ENCODE measurements around the gene MYT1.
"Not testable (repeated sequence)": the region's sequence is repeated elsewhere in the genome, so short reads cannot be mapped to it uniquely, and the experiment has no call there.

MYT1 gene

DNA sequence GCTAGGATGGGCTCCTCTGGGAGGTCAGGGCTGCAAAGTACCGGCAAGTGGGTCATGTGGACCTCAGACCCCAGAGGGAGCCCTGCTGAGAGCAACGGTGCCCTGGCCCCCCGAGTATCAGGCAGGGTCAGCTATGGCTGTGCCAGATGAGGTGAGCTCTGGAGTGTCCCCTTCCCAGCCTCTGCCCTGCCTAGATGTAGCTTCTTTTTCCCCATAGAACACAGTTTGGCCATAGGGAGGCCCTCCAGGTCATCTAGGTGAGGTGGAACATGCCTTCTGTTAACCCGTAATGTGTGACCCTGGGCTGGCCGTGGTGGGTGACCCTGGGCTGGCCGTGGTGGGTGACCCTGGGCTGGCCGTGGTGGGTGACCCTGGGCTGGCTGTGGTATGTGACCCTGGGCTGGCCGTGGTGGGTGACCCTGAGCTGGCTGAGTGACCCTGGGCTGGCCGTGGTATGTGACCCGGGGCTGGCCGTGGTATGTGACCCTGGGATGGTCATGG lies 70.1 kb downstream of the MYT1 start:
- DNase-seq (ENCODE audit: low spot score) = no peak

DNA sequence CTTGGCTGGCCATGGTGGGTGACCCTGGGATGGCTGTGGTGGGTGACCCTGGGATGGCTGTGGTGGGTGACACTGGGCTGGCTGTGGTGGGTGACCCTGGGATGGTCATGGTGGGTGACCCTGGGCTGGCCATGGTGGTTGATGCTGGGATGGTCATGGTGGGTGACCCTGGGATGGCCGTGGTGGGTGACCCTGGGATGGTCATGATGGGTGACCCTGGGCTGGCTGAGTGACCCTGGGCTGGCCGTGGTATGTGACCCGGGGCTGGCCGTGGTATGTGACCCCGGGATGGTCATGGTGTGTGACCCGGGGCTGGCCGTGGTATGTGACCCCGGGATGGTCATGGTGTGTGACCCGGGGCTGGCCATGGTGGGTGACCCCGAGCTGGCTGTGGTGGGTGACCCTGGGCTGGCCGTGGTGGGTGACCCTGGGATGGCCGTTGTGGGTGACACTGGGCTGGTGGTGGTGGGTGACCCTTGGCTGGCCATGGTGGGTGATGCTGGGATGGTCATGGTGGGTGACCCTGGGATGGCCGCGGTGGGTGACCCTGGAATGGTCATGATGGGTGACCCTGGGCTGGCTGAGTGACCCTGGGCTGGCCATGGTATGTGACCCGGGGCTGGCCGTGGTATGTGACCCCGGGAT lies 70.8 kb downstream of the MYT1 start:
- DNase-seq (ENCODE audit: low spot score) = not testable (repeated sequence)

DNA sequence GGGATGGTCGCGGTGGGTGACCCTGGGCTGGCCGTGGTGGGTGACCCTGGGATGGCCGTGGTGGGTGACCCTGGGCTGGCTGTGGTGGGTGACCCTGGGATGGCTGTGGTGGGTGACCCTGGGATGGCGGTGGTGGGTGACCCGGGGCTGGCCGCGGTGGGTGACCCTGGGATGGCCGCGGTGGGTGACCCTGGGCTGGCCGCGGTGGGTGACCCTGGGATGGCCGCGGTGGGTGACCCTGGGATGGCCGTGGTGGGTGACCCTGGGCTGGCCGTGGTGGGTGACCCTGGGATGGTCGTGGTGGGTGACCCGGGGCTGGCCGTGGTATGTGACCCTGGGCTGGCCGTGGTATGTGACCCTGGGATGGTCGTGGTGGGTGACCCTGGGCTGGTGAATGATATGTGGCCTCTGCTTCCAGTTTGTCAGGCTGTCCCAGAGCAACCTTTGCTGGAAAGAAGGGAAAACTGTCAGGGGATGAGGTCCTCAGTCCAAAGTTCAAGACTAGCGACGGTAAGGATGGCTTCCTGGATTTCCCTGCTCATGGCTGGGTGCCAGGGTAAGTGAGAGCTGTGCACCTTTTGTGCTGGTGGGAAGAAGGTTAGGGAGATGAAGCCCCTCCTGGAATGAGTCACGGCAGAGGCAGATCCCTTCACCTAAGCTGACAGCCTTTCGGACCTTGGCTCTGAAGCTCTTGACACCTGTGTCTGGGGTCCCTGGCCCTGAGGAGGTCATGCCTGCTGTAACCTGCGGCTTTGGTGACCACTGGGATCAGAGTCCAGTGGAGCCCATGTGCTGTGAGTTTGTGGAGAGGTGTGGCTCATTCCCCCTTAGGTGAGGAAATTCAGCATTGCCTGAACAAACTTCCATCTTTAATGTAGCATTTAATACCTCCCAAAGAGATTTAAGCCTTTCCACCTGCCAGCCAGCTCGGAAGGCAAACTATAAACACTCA lies 72.2 kb downstream of the MYT1 start:
- DNase-seq (ENCODE audit: low spot score) = no peak

DNA sequence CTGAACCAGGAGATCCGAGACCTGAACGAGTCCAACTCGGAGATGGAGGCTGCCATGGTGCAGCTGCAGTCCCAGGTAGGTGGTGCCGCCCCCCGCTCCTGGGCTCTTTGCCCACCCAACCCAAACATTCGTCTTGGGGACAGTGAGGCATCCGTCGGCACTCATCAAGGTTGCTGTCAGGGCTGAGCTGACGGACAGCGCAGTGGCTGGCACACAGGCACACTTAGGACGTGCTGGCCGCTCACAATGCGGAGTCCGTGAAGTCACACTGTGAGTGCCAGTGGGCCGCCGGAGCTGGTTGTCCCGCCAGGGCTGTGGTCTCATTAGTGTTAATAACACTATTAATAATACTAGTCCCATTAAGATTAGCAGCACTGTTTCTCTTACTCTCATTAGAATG lies 73.1 kb downstream of the MYT1 start:
- no peak for DNase-seq (ENCODE audit: low spot score)

DNA sequence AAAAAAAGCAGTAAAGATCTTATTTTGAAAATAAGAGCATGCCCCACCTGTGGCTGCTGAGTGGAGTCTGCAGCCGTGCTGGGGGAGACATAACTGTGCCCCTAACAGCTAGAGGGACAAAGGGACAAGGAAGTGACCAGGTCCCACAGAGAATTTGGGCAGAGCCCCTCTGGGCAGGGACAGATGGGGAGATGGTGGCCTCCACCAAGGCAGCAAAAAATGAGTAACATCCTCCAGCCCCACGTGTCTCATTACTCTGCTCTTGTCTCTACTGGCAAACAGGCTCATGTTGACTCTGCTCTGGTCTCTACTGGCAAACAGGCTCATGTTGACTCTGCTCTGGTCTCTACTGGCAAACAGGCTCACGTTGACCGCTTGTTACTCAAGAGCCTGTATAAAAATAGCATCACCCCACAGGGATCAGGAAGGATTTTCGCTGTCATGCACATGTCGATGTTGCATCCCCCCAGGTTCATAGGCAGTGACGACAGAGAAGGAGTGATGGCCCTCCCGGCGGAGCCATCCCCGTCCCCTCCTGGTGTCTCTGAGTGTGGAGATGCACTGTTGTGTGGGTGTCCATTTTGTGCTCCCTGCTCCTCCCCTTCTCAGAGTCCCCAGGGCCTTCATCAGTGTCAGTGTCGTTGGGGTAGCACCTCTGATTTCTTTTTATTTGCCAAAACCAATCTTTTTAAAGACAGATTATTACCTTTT lies 74.0 kb downstream of the MYT1 start:
- DNase-seq (ENCODE audit: low spot score) = no peak

DNA sequence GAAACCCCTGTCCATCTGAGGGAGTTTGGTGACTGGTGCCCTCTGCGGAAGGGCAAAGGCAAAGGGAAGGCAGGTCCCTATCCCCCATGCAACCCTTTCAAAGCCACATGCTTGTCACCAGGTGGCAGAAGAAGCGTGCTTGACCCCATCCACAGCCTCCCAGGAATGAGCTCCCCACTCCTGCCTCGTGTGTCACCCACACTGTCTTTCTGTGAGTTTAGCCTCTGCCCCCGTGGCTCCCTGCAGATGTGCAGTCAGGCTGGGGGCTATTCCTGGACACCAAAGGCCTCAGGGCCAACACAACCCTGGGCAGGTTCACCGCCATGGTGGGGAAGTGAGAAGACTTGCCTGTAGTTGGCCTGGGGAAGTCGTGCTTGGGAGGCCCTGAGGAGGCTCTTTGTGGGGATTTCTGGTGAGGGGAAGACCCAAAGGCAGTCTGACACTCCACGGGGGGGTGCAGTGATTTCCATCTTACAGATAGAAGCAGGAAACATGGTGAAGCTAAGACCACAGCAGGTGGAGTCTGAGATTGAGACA lies 74.7 kb downstream of the MYT1 start:
- DNase-seq (ENCODE audit: low spot score) = no peak

DNA sequence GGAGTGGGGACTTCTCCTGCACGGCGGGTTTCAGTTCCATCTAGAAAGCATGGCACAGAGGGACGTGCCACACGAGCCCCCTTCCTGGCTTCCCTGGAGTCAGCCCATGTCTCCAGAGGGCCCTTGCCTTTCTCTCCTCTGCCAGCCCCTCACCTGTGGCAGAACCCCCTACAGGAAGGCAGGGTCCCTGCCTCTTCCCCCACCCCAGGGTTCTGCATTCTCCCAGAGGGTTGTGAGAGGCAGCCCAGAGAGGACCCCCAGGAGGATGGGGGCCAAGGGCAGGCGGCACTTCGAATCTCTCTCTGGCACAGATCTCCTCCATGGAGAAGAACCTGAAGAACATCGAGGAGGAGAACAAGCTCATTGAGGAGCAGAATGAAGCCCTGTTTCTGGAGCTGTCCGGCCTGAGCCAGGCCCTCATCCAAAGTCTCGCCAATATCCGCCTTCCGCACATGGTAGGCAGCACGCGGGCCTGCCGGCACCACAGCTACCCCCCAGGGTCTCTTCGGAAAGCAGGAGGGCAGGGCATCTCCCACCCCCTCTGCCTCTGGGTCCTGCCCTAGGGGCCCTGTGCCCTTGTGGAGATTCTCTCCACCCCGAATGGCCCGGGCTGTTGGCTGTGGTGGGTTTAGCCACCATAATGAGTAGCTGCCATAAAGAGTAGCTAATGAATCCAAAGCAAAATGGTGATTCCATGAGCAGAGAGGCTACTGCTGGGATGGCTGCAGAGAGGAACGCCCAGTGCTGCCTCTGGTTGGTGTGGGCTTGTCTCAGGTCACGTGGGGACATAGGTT lies 75.4 kb downstream of the MYT1 start:
- no peak for DNase-seq (ENCODE audit: low spot score)

DNA sequence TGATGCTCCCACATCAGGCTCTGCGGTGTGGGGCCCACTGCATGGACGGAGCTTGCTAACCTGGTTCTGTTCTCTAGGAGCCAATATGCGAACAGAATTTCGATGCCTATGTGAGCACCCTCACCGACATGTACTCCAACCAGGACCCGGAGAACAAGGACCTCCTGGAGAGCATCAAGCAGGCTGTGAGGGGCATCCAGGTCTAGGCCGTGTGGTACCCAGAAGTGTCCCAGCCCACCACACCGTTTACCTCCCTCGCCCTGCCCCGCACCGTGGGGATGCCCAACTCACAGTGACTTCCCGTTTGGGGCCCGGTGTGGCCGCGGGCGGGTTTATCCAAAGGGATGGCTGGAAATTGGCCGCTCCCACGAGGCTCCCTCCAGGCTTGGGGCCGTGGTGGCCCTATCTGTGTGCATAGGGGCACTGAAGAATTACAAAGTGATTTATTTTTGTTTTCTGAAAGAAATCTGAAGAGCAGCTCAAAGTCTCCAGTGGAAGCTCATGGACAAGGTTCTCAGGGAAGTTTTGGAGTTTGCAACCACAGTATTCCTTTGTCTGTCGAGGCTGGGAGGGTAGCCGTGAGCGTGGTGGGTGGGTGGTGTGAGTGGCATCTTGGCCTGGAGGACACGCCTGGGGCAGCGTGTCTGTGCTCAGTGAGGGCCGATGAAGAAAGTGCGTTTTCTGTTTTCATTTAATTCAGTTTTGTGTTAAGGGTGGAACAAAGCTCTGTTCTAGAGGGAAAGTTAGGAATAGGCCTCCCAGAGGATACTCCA lies 76.2 kb downstream of the MYT1 start:
- DNase-seq (ENCODE audit: low spot score) = no peak

DNA sequence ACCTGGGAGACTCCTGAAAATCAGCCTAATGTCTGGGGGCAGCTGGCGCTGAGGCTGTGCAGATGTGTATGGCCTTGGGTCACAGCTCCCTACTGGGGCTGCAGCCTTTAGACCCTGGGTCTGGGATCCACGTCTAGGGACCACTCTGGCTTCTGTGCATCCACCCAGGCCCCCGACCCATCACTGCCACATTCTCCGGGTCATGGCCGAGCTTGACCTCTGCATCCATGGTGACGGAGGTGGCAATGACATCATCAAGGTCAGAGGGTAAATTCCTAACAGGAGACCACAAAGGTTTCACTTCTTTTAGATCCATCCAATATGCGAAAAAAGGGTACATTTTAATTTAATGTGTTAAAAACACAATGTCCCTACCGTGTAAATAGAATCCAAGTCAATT lies 76.8 kb downstream of the MYT1 start:
- DNase-seq (ENCODE audit: low spot score) = no peak

DNA sequence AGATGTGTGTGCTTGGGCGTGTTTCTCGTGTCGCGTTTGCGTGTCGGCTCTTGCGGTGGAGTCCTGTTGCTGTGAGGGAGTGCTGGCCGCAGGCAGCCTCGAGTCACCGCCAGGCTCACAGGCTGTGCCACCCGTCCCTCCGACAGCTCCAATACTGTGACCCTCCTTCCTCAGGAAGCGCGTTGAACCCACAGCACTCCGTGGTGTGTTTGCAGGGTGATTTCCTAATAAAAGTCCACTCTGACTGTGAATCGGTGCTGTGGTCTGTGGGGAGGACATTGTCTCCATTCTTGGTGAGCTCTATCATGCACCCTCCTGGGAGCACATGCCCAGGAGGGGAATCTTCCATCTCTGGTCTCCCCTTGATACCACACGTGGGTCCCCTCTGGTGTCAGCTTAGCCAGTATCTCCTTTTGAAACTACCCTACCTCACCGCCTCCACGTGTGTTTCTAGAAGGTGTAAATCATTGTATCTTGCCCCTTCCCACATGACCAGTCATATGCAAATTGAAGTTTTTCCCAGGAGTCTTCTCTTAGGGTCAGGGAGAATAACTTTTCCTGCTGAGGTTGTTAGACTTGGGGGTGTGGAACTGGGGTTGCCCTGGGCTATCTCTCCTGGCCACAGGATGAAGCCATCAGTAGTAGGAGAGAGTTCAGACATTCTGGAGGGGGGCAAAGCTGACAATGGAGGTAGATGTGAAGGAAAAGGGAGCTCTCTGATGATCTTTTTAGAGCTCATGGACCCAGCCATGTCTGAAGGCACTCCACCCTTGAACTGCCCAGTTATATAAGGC lies 77.9 kb downstream of the MYT1 start:
- DNase-seq (ENCODE audit: low spot score) = no peak

DNA sequence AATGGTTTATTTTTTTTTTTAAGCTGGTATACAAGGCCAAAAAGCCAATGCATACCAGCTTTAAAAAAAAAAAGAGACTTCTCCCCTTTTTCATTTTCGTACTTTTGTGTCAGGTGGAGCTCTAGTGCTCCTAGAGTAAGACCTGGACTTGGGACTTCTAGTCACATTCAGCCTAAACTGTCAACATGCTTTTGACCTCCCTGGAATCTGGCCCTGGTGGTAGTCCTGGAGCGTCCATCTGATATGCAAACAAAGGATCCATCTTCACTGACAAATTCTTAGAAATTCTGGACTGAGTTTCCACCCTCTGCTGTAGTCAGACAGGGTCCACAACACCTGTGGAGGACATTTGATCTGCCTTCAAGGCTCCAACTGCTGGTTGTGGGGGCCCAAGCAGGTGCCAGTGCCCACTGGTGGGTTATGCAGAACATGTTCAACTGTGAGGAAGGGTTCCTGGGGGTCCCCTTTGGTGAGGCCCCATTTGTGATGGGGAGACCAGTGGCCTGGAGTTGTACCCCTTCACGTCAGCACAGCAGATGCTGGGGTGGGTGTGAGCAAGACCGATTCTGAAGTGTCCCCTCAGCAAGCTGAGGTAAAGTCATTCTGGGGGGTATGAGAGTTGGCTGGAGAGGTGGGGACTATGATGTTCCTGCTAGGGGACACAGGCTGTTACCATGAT lies 78.7 kb downstream of the MYT1 start:
- no peak for DNase-seq (ENCODE audit: low spot score)

DNA sequence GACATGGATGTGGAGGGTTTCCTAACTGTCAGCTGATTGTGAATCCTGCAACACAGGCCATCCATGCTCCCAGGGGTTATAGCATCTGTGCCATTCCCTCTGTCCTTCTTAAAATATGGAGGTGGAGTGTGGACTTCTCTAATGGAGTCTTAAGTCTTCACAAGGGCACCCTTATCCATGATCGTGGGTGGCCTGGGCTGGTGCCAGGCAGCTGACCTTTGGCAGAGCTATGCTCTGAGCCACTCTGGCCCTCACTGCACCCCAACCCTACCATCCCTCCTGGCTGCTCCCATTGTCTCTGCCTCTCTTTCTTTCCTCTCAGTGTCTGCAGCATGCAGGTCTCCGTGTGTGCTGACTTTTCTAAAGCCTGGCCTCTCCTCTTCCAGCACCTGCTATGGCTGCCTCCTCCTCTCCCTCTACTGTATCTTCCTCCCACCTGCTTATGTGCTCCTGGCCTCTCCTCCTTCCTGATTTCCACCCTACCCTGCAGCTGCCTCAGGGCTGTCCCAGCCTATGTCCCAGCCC lies 80.1 kb downstream of the MYT1 start:
- DNase-seq (ENCODE audit: low spot score) = no peak

DNA sequence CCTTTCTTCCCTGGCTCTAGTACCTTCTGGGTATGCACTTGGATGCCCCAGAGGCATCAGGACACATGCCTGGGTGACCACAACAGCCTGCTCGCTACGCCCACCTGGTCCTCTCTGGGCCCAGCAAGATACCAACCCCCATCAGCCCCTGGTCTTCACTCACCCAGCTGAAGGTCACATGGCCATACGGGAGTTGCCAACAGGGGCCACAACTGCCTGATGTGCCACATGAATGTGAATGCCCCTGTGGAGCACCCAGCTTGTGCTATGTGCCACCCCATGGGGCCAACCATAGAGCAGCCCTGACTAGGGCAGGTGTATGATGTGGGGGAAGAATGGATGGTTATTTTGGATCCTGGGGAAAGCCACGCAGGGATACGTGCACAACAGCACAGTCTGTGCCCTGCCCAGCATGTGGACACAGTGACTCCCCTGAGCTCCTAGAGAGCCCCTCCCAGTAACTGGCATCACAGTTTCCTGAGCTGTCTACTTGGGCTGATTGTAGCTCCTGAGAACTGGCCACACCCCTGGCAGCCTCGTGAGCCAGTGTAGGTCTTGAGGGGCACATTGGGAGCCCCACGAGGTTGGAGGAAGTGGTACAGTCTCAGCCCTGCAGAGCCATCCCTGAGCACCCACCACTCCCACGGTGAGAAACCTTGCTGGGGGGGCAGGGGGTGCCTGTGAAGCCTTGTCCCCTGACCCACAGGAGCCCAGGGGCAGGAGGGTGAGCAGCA lies 80.8 kb downstream of the MYT1 start:
- DNase-seq (ENCODE audit: low spot score) = no peak

DNA sequence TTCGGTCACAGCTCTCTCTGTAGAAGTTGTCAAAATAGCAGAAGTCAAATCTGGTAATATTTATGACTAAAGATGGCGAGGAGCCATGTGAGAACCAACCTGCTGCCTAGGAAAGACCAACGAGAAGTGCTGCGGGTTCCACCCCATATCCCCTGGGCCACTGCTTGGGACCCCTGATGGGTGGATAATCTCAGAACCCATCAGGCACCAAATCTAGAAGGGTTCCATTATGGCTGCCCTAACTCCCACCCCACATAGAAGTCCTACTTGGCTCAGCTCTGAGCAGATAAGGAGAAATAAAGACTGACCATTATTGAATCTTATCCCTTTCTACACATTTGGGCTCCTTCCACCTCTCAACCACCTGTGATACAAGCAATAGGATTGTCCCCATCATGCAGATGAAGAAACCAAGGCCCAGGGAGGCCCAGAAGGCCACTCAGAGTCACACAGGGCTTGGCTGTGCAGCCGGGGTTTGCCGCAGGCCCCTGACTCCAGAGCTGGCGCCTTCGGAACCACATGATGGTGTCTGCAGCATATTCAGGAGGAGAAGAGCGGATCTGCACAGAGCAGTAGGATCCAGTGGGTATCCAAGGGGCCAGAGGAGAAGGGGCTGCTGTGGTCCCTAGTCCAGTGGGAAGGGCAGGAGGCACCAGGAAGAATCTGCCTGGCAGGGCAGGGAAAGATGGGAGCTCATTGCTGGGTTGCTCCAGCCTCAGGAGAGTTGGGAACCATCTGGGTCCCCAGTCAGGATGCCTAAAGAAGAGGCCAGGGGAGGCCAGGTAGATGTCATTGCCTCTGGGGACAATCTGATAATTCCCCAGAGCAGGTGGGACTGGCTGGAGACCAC lies 81.7 kb downstream of the MYT1 start:
- no peak for DNase-seq (ENCODE audit: low spot score)

DNA sequence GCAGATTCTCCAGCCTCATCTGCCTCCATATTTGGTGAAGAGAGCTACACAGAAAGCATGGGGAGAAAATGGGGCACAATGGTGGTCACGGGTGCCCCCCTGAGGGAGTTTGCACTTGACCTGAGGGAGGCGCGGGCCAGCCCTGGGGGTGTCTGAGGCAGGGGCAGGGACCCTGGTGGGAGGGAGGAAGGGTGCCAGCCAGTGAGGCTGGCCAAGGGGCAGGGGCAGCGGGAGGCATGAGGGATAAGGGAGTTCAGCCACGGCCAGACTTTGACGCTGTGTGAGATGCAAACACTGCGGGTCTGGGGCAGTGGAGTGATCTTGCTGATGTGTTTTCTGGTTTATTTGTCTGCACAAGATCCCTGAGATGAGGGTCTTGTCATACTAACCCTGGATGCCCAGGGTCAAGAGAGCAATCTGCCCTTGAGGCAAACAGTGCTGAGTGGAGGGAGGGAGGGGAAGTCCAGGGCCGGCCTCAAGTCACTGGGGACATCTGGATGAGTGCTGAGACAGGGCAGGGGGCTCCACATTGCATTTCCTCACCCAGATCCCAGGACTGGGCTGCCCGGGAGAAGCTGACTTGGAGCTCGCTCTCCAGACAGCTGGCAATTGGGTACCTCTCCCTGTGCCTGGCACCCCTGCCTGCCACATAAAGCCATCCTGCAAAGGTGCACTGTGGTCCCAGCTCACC lies 82.5 kb downstream of the MYT1 start:
- no peak for DNase-seq (ENCODE audit: low spot score)

DNA sequence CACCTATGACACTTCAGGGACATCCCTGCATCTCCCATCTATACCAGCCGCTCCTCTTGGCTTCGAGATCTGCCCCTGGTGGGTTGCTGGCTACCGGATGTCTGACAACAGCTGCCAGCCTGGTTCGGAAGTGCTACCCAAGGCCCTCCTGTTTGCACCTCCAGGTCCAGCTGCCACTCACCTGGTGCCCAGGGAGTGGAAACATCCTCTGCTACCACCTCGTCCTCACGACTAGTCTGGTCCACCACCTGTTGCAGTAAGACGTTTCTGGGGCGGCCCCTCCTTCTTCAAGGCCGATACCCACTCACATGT lies 83.0 kb downstream of the MYT1 start:
- DNase-seq (ENCODE audit: low spot score) = no peak

Data from LoVo (cell line).